Suppressor macrophage (primary cell): ENCODE data around the gene PDIA3.
"Not testable (repeated sequence)": the region's sequence is repeated elsewhere in the genome, so short reads cannot be mapped to it uniquely, and the experiment has no call there.

Source experiments
- DNase-seq, 4 experiments: peaks; one replicate each; pipeline ENCODE4 v3.0.0-alpha.2; 2020 to 2022
- total RNA-seq, 17 experiments: gene quantifications; one replicate each; lab custom pipeline; 2026; ENCODE audit warnings: mixed read lengths in 6 of 17, inconsistent platforms in 3 of 17; lab: John Stamatoyannopoulos, UW

The PDIA3 gene
- total RNA-seq = 389 to 625 (median 498) reads per million in 17 experiments

DNA sequence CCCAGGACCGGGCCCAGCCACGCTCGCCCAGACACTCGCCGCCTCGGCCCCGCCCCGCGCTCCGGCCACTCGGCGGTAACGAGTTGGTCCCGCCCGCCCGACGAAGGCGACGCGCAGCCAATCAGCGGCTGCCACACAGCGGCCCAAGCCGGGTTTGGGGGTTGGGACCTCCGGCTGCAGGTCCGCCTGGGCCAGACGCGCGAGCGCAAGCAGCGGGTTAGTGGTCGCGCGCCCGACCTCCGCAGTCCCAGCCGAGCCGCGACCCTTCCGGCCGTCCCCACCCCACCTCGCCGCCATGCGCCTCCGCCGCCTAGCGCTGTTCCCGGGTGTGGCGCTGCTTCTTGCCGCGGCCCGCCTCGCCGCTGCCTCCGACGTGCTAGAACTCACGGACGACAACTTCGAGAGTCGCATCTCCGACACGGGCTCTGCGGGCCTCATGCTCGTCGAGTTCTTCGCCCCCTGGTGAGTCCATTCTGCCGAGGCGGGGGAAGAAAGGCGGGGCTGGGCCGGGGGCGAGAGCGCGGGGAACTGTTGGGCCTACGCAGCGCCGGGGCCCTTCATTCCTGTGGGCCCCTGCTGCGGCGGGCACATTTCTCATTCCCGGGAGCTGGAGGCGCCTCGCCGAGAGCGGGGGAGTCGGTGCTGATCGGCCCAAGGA lies at the start of gene PDIA3:
Gene PDIA3 (plus strand): TSS at position 194 of the 658 bp plus-strand sequence. CDS start 102 bp downstream, at position 296.
- DNase-seq = peak; percentile 95 to 98 (median 96)

DNA sequence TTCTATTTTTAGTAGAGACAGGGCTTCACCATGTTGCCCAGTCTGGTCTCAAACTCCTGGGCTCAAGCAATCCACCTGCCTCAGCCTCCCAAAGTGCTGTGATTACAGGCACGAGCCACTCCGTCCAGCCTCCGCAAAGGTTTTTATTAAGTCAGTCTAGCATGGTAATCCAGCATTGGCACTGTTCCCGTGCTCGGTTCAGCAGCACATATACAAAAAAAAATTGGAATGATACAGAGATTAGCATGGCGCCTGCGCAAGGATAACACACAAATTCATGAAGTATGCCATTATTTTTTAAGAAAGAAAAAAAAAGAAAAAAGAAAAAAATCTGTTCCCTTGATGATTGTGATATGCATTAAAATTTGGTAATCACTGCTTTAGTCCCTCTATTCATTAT lies 44.1 kb upstream of the PDIA3 start:
- no peak for DNase-seq

DNA sequence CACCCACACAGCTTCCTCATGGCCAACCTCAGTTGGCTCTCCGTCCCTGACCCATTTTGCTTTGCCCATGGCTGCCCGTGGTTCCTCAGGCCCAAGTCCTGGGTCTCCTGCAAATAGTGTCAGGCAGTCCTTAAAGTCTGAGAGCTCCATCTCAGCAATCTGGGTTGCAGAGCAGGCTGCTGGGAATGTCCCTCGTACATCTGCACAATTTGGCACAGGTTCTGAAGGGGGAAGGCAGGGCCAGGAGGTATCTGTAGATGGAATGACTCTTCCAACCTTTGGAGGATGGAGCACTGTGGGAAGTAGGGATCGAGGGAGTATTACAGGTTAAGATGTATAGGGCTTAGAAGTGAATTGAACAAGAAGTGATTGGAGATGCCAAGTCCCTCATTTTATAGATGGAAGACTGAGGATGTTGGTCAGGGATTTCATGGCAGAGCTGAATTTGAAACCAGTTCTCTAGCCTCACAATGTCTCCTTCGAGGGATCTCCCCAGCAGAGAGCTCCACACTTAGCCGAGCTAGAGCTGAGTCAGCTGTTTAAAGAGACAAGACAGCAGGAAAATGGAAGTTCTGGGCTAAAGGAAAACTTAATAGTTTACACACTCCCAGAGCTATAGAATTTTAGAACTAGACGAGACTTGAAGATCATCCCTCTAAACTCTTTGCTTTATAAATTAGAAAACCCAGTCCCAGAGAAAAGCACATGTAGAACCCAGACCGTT lies 43.4 kb upstream of the PDIA3 start:
- no peak for DNase-seq

DNA sequence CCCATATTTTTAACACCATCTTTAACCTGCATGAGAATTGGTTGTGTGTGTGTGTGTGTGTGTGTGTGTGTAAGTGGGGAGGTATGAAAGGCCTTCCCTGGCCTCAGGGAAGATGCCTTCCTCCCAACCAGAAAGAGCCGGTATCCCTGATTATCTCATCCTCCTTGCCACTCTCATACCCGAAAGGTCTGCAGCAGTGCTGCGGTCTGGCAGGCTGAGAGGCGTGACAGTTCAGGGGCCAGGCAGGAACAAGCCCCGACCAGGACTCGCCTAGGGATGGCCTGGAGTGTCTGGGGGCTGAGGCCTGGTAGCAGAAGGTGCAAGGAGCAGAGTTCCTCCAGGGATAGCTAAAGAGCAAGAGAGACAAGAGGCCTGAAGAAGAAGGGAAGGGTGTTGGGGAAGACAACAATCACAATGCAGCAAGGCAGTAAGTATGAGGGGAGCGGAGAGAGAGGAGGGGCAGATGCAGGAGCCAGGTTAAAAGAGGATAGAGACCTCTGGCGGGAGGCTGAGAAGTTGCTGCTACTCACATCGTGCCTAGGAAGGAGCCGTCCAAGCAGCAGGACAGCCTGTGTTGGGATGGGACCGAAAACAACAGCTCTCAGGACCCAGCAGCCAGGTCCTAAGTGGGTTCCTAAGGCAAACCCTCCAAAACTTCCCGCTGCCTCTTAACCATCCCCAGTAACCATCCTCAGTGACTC lies 35.7 kb upstream of the PDIA3 start:
- DNase-seq = not testable (repeated sequence)

DNA sequence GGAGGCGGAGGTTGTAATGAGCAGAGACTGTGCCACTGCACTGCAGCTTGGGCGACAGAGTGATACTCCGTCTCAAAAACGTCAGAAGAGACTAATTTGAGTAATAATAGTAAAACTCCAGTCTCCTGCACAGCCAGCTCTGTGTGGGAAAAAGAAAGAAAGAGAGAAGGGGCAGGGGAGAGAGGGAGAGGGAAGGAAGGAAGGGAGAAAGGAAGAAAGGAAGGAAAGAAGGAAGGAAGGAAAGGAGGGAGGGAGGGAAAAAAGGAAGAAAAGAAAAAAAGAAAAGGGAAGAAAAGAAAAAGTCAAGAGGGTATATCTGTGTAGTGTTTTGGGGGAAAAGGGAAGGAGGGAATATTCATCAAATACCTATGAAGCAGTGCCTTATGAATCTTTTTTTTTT lies 23.1 kb upstream of the PDIA3 start:
- DNase-seq = no peak

DNA sequence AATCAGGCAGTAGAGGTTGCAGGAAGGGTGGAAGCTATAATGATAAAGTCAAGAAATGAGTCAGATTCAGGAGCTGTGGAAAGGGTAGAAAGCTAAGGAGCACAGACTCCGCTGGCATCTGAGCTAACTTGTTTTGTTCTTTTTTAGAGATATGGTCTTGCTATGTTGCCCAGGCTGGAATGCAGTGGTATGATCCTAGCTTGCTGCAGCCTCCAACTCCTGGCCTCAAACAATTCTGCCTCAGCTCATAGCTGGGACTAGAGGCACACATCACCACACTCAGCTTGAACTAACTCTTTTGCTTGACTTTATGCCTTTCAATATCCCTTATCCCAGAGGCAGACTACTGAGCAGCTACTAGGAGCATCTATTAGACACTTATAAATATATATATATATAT lies 19.9 kb upstream of the PDIA3 start:
- not testable (repeated sequence) for DNase-seq

DNA sequence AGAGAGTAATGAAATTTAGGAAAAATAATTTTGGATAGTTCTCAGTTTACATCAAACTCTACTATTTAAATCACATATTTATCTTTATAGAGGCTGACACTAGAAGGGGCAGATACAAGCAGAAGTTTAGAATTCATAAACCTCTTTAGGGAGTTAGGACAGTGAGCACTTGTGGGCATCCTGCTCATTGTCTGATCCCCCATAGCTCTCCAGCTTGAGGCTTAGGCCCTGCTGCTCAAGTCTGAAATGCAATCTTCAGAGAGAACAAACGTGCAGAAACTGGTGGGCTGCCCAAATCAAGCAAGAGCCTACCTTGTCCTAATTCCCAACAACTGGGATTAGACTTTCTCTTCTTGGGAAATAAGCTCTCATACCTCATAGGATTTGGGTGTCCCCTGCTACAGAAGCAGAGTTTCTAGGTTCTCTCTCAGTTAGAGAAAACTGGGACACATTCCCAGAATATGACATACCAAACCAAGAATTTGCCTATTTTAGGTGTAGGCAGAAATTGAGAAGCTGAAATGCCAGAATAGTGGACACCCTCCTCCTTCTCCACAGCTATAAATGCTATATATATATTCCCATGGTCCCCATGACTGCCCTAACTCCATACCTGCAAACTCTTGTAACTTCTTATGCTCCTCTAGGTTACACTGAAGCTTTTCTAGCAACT lies 18.0 kb upstream of the PDIA3 start:
- not testable (repeated sequence) for DNase-seq

DNA sequence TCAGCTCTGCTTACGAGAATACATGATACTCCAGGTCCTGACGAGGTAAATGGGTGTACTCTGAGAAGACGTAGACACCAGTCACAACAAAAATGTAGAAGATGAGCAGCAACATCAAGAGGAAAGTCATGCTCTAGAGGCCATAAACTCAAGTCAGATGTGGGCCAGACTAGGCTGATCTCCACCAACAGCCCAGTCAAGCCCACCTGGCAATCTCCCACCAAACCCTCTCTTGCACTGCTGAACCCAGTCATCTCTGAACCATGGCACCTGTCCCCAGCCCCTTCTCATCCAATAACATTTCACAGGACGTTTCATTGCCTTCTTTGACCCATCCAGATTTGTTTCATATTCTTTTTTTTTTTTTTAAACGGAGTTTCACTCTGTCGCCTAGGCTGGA lies 10.8 kb upstream of the PDIA3 start:
- DNase-seq = no peak

DNA sequence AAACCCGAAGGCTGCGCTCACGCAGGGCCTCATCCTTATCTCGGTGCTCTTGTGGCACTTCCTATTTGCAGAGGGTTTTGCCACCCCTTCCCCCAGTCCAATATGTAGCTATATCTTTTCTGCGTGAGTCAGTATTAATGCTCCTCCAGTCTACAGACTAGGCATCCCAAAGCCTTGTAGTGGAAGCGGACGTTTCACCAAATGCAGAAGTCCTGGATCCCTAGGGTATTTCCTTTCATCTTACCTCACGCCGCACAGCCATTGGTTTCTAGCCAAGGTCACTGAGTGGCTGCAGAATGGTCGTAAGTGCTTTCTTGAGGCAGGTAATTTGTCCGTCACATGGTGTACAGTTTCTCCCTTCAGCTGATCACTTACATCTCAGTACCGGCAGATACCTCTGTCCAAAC lies 668 bp downstream of the PDIA3 start:
- peak; percentile 59 to 80 (median 64) for DNase-seq

DNA sequence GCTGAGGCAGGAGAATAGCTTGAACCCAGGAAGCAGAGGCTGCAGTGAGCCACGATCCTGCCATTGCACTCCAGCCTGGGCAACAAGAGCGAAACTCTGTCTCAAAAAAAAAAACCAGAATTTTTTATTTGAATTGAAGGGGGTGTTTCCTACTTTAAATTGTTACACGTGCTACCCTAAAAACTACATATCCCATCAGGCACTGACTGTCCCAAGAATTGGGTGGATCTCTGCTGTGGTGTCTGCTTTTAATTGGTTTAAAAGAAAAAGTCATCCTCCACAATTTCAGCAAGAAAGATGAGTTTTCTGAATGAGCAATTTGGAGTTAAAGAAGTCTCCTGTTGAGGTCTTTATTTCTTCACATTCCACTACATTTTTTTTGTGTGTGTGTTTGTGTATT lies 2.1 kb downstream of the PDIA3 start:
- DNase-seq = peak in 2 of 4 experiments; percentile 12 to 30

DNA sequence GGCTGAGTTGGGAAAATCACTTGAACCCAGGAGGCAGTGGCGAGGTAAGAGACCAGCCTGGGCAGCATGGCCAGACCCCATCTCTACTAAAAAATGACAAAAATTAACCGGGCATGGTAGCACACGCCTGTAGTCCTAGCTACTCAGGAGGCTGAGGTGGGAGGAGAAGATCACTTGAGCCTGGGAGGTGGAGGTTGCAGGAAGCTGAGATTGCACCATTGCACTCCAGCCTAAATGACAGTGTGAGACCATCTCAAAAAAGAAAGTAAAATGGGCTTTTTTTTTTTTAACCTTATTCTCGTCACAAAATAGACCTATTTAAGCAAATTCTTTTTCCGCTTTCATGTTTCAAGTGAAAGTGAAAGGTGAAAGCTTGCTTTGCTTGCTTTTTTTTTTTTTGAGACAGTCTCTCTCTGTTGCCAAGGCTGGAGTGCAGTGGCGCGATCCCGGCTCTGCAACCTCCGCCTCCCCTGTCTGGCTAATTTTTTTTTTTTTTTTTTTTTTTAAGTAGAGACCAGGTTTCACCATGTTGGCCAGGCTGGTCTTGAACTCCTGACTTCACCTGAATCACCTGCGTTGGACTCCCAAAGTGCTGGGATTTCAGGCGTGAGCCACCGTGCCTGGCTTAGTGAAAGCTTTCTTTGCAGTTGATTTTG lies 3.6 kb downstream of the PDIA3 start:
- DNase-seq = peak in 3 of 4 experiments; percentile 39 to 50 (median 40)

DNA sequence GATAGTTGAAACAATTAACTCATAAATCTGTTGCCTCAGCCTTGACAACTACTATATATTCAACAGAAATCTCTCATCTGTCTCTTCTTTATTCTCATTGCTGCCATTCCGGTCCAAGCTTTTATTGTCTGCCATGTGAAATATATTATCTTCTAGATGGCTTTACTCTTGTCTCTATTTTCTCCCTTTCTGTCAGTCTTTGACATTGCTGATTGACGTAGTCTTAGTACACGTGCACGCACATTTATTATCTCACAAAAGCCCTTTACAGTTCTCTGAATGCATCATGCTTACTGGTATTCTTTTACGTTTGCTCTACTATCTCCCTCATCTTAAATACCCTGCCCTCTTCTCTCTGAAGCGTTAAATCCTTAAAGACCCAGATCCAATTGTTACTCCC lies 5.6 kb downstream of the PDIA3 start:
- DNase-seq = no peak

DNA sequence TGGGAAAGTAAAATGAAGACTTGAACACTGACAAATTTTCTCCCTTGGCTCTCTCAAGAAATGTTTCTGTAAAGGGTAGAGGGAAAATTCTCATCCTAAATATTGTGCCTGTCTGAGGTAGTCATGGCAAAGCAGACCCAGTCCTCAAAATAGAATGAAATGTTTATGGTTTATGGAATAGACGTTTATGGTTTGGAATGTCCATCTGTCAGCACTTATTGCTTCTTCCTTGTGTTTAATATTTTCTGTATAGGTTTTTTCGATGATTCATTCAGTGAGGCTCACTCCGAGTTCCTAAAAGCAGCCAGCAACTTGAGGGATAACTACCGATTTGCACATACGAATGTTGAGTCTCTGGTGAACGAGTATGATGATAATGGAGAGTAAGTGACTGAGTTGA lies 16.6 kb downstream of the PDIA3 start:
- DNase-seq = no peak

DNA sequence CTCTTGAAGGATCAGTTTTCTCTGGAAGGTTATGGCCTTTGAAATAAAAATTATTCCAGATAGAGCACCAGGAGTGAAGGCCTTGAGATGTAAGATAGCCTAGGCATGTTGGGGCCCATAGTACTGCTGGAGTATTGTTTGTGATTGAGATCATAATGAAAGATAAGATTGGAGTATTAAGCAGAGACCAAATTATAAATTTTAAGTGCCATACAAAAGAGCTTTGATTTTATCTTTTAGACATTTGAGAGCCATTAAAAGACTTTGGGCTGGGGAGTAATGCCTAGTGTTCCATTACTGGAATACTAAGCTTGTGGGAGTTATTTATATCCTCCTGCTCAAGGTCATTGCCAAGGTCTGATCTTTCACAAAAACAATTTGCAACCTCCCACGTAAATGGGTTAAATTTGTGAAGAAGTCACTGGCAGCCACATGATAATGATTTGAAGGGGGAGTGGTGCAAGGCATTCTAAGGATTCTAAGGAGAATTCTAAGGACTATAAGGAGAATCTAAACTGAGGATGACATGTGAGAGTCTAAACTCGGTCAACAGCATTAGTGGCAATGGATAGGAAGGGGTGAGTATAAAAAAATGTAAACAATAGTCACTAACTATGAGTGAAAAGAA lies 17.7 kb downstream of the PDIA3 start:
- no peak for DNase-seq

DNA sequence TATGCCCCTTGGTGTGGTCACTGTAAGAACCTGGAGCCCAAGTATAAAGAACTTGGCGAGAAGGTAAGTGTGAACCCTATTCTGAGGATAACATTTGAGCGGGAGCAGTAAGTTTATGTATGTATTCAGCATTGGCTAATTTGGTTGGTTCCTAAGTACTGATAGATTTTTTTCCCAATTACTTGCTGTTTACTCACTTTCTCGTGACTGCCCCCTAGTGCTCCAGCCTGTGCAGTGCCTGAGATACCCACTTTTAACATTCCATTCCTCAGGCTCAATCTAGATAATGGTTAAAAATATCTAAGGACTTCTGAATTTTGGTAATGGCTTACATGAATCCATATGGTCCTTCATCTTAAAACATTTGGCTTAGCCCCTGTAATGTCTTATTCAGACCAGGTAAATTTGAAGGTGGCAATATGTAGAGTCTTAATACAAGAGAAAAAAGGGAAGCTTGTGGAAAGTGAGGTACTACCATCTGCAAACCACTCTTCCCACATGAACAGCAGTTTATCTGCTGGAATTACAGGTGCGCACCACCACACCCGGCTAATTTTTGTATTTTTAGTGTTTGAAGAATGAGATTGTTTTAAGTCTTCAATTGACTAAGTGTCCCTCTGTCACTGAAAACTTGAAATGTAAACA lies 23.5 kb downstream of the PDIA3 start:
- DNase-seq = peak; percentile 60 to 78 (median 70)

DNA sequence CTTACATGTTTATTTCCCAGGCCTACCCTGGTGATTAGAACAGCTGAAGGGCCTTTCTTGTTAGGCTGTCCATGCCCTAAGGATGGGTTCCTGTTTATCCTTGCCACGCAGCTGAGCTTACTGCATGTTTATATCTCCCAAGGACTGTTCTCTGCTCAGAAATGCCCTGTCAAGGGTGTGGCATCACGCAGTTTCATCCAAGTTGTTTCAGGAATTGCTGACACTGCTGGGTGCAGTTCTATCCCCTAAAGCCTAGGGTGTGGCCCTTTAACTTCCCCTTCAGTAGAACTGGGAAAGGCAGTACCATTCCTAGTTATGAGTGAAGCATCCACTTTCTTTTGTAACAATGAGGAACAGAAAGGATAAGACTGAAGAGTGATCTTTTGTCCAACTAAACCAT lies 25.6 kb downstream of the PDIA3 start:
- peak; percentile 18 to 67 (median 46) for DNase-seq

DNA sequence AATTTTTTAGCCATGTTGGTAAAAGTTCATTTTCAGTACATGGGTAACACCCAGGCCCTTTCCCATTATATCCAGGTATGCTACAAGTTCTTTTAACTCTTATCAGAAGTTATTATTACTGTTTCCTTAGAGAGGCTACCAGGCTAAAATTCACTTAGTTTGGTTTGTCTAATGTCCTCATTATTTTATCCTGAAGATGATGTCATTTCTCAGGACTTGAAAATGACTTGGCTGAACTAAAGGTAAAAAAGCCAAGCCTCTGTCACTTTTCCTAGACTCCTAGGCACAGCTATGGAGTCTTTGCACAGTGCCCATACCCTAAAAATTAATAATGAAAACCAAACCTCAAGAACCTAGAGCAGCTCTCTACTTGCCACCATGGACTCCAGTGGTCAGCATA lies 26.4 kb downstream of the PDIA3 start:
- no peak for DNase-seq

DNA sequence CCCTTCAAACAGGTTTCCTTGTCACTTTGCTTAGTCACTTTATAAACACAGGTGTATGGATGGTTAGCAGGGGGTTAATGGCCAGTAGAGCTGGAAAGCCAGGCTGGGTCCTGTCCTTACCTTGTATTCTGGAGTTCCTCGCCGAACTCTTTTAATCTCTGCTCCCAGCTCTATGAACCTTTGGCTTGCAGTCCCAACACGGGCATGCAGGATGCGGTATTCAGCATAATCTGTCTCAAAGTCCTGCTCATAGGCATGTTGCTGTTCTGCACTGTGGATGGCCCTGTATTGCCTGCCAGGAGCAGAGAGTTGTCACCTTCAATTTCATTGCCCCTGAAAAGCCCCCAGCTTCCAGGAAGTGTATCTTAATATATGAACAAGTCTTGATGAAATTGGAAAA lies 27.8 kb downstream of the PDIA3 start:
- DNase-seq = no peak

DNA sequence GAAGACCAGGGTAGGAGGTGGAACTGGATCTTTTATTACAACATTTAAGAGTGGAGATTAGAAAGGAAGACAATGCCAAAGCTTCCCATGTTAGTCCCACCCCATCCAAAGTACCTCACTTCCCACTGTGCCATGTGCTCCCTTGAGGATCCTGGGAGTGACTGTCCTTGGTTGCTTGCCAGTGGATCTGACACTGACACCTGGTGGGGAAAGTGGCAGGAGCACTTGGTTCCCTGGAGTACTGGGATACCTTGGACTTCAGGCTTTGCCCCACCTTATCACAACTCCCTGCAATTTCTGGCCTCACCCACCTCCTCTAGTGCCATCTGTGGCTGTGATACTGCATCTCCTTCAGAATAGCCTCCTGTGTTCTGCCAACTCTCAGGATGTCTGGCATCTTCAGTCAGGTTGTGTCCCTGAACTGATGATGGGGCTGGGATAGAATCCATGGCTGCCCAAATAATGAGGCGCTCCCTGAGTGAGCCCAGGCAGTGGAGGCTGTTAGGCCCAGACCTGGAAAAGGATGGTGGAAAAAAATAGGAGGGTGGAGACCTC lies 29.2 kb downstream of the PDIA3 start:
- DNase-seq = peak in 1 of 4 experiments; percentile 21

DNA sequence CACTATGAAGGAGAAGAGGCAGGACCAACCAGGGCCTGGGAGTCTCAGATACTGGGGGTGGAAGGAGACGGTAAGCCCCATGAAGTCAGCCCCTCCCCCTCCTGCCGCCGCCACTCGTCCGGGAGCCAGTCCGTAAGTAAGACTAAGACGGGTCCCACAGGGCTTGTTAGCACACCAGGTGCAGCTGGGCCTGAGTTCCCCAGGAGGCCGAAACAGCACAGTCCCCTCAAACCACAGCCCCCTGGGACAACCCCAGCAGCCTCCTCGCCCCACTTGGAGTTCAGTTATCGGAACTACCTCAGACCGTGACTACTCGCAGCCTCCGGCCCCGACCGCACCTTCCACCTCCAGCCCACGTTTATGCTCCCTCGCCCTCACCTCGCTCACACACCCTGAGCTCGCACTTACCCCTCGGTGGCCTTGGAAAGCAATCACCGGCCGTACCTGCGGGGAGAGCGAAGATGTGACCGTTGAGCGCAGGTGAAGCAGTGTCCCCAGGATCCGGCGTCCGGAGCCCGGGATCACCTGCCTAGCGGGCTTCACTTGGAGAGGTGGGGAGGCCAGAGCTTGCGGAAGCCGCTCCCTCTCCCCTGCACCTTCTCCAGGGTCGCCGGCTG lies 30.0 kb downstream of the PDIA3 start:
- DNase-seq = no peak
